Aorta (tissue), 5 donors: ENCODE results near the gene CACNA1E. TPM values are rescaled to one million over a fixed set of nuclear protein-coding genes. Genes with fewer than 3 reads are reported as not detected.

ENCODE experiments used
- ATAC-seq: fragments of 200-7000 bp; cut with Tn5 transposase; one replicate; pipeline ENCODE4 v1.9.1; 2022; ENCODE audit warnings: moderate library complexity; ENCODE audit not compliant: low FRiP score
- DNase-seq, 2 donors: peaks; one replicate each; pipeline ENCODE4 v3.0.0-alpha.2; 2020
- H3K27ac ChIP-seq, 2 donors: one replicate each; pipeline ENCODE4 v1.5.1; 2013; ENCODE audit warnings: low read length in 2 of 2, mild to moderate bottlenecking in 2 of 2, moderate library complexity in 2 of 2, control low read depth in 1 of 2, inconsistent platforms in 1 of 2, low read depth in 1 of 2
- H3K27me3 ChIP-seq, 2 donors: one replicate each; pipeline ENCODE4 v1.6.1; 2013; ENCODE audit warnings: control low read depth in 1 of 2, low read length in 1 of 2, mild to moderate bottlenecking in 1 of 2, moderate library complexity in 1 of 2; ENCODE audit not compliant: insufficient read depth in 2 of 2, control insufficient read depth in 1 of 2
- H3K36me3 ChIP-seq, 2 donors: one replicate each; pipeline ENCODE4 v1.6.1; 2013; ENCODE audit warnings: control low read depth in 1 of 2, low read length in 1 of 2, mild to moderate bottlenecking in 1 of 2; ENCODE audit not compliant: insufficient read depth in 2 of 2, control insufficient read depth in 1 of 2
- H3K4me1 ChIP-seq, 2 donors: one replicate each; pipeline ENCODE4 v1.6.1; 2013; ENCODE audit warnings: low read length in 2 of 2, control low read depth in 1 of 2, mild to moderate bottlenecking in 1 of 2, moderate library complexity in 1 of 2; ENCODE audit not compliant: insufficient read depth in 2 of 2, control insufficient read depth in 1 of 2
- H3K4me3 ChIP-seq, 2 donors: one replicate each; pipeline ENCODE4 v1.5.1; 2013; ENCODE audit warnings: low read length in 2 of 2, control low read depth in 1 of 2, mild to moderate bottlenecking in 1 of 2
- H3K9me3 ChIP-seq: one replicate; pipeline ENCODE4 v1.6.1; 2013; ENCODE audit warnings: mild to moderate bottlenecking, low read length; ENCODE audit not compliant: control insufficient read depth
- WGBS, 2 donors: extraction: QIAGEN DNeasy Blood & Tissue Kit; methylation state at CpG; one replicate each; pipeline ENCODE4 v1.1.7; 2013; 5-methylcytosine and 5-hydroxymethylcytosine counted together
- intact Hi-C, 2 donors: fragments of 100-400 bp; cut with DNase I; formaldehyde crosslinking; loops; one replicate each; pipeline versions ENCODE4 v1.14.2 to v1.15.0; 2022
- polyA plus RNA-seq, 2 donors: library from polyadenylated mRNA; stranded (reverse); fragments of 200-250 nt; gene quantifications; one replicate each; pipeline ENCODE4 v1.2.3, GENCODE V29; 2013
- total RNA-seq, 2 donors: library from RNA; stranded (reverse); fragmentation: NEBNext Ultra II Directional; extraction: Animal tissue kit (Norgen Biotek cat#: 25700); gene quantifications; one replicate each; pipeline ENCODE4 v1.2.1, GENCODE V29; 2021
- donor health status: healthy with polysubstance abuse.
- donor health status: Bipolar disorder and iron deficiency.
- donor health status: DM: no; HTN: no; CAD: no.
- donor health status: DM: no; HTN: no; CAD: no.
- donor health status: DM: yes; HTN: yes; CAD: no.

The CACNA1E gene
- total and polyA plus RNA-seq, 4 donors: 0.06 to 0.19 TPM; not detected in 2

GRCh38 chr1:181451661-181452230 is 31.6 kb upstream of the CACNA1E start:
- H3K4me1 ChIP-seq: no peaks in the 10 kb centered on the region
- H3K36me3 ChIP-seq: no peaks in the 10 kb centered on the region
- no peaks in the 10 kb centered on the region for H3K27me3 ChIP-seq
- ATAC-seq (no peak), DNase-seq (no peak)
- 70% methylated on average over 4 of the region's 4 CpGs for WGBS, 2 donors
- peaks cover 5% of the 10 kb centered on the region for H3K9me3 ChIP-seq
- intact Hi-C loops: no loop called here
- no peak overlapping the region for H3K27ac ChIP-seq
- no peak overlapping the region for H3K4me3 ChIP-seq

GRCh38 chr1:181452746-181453145 is 30.6 kb upstream of the CACNA1E start:
- no peaks in the 10 kb centered on the region for H3K4me1 ChIP-seq
- no peaks in the 10 kb centered on the region for H3K27me3 ChIP-seq
- intact Hi-C loops: no loop called here
- H3K9me3 ChIP-seq: peaks cover 6% of the 10 kb centered on the region
- 55 to 60% methylated on average over 3 of the region's 3 CpGs for WGBS, 2 donors
- H3K36me3 ChIP-seq: no peaks in the 10 kb centered on the region
- H3K4me3 ChIP-seq: no peak overlapping the region
- DNase-seq (no peak), ATAC-seq (no peak)
- H3K27ac ChIP-seq: no peak overlapping the region

GRCh38 chr1:181453541-181454201 is 29.6 kb upstream of the CACNA1E start:
- no peak overlapping the region for H3K27ac ChIP-seq
- 64 to 78% methylated on average over 3 of the region's 3 CpGs for WGBS, 2 donors
- no peak for ATAC-seq

GRCh38 chr1:181456551-181456950 is 26.8 kb upstream of the CACNA1E start:
- H3K4me1 ChIP-seq: no peaks in the 10 kb centered on the region
- peaks cover 10% of the 10 kb centered on the region for H3K9me3 ChIP-seq
- intact Hi-C loops: no loop called here
- WGBS, 2 donors: 56 to 60% methylated on average over 3 of the region's 3 CpGs
- ATAC-seq: no peak
- H3K4me3 ChIP-seq: no peak overlapping the region
- DNase-seq: no peak
- no peaks in the 10 kb centered on the region for H3K36me3 ChIP-seq
- no peak overlapping the region for H3K27ac ChIP-seq
- H3K27me3 ChIP-seq: no peaks in the 10 kb centered on the region

More at GRCh38 chr1:181453541-181454201, 29.6 kb upstream of the CACNA1E start:
- Histone ChIP-seq H3K4me3 (no peak overlapping the region), H3K27me3 (no peaks in the 10 kb centered on the region), H3K4me1 (no peaks in the 10 kb centered on the region), H3K9me3 (peaks cover 6% of the 10 kb centered on the region), H3K36me3 (no peaks in the 10 kb centered on the region)
- DNase-seq: no peak
- intact Hi-C loops: no loop called here

GRCh38 chr1:181458419-181458818 is 24.9 kb upstream of the CACNA1E start:
- Histone ChIP-seq H3K4me3 (no peak overlapping the region), H3K27ac (no peak overlapping the region), H3K36me3 (no peaks in the 10 kb centered on the region), H3K9me3 (peaks cover 10% of the 10 kb centered on the region), H3K4me1 (no peaks in the 10 kb centered on the region), H3K27me3 (no peaks in the 10 kb centered on the region)
- DNase-seq (no peak), ATAC-seq (no peak)
- 68 to 81% methylated on average over 2 of the region's 2 CpGs for WGBS, 2 donors
- intact Hi-C loops: no loop called here

- intact Hi-C loops: no loop called here
- H3K4me3 ChIP-seq: no peak overlapping the region
- DNase-seq (no peak), ATAC-seq (no peak)
- H3K27ac ChIP-seq: no peak overlapping the region
- H3K9me3 ChIP-seq: peaks cover 10% of the 10 kb centered on the region
- no peaks in the 10 kb centered on the region for H3K36me3 ChIP-seq
- no peaks in the 10 kb centered on the region for H3K4me1 ChIP-seq
- no peaks in the 10 kb centered on the region for H3K27me3 ChIP-seq
- 81 to 91% methylated on average over 2 of the region's 2 CpGs for WGBS, 2 donors
Observed at GRCh38 chr1:181459067-181459466, 24.2 kb upstream of the CACNA1E start.

- Histone ChIP-seq H3K4me3 (no peak overlapping the region), H3K36me3 (no peaks in the 10 kb centered on the region), H3K4me1 (no peaks in the 10 kb centered on the region), H3K27me3 (peaks cover 0 to 2% of the 10 kb centered on the region in 2 donors), H3K9me3 (no peaks in the 10 kb centered on the region), H3K27ac (no peak overlapping the region)
- WGBS, 2 donors: 14 to 18% methylated on average over 5 of the region's 5 CpGs
- intact Hi-C loops: loop anchor here in 1 of 2 donors (10.0 kb wide), 2 partner anchors 465 to 585 kb away; no protein-coding TSS in a partner anchor
- no peak for DNase-seq
- ATAC-seq: no peak
Observed at GRCh38 chr1:181469829-181470228, 13.5 kb upstream of the CACNA1E start.

- WGBS, 2 donors: 58 to 61% methylated on average over 4 of the region's 4 CpGs
- Histone ChIP-seq H3K27ac (no peak overlapping the region), H3K36me3 (no peaks in the 10 kb centered on the region), H3K9me3 (no peaks in the 10 kb centered on the region), H3K27me3 (no peaks in the 10 kb centered on the region), H3K4me1 (no peaks in the 10 kb centered on the region), H3K4me3 (no peak overlapping the region)
- ATAC-seq: no peak
- DNase-seq: no peak
- intact Hi-C loops: loop anchor here (5.0 to 10.0 kb wide), 3 partner anchors 459 to 607 kb away; no protein-coding TSS in a partner anchor
Observed at GRCh38 chr1:181475580-181475979, 7.7 kb upstream of the CACNA1E start.

GRCh38 chr1:181476581-181476980 is 6.7 kb upstream of the CACNA1E start:
- intact Hi-C loops: loop anchor here (2.0 to 10.0 kb wide), 4 partner anchors 458 to 606 kb away; no protein-coding TSS in a partner anchor
- WGBS, 2 donors: 45 to 50% methylated on average over 8 of the region's 8 CpGs

More at GRCh38 chr1:181476581-181476980, 6.7 kb upstream of the CACNA1E start:
- H3K27me3 ChIP-seq: no peaks in the 10 kb centered on the region
- no peaks in the 10 kb centered on the region for H3K36me3 ChIP-seq
- no peak overlapping the region for H3K27ac ChIP-seq
- H3K9me3 ChIP-seq: no peaks in the 10 kb centered on the region
- ATAC-seq (no peak), DNase-seq (no peak)
- H3K4me3 ChIP-seq: no peak overlapping the region
- H3K4me1 ChIP-seq: no peaks in the 10 kb centered on the region
